Breast epithelium (tissue), 3 donors: ENCODE measurements around the gene GPR39.

Experiments
- POLR2AphosphoS5 ChIP-seq, 3 donors: sonication (generic); formaldehyde crosslinking; IDR thresholded peaks; one replicate each; pipeline ENCODE4 v1.6.1; 2017; ENCODE audit warnings: antibody characterized with exemption in 3 of 3
- TF ChIP-seq, protein P1 (sequence below), 3 donors: fragments of 450-650 bp; IDR thresholded peaks; one replicate each; pipeline ENCODE4 v1.5.1; 2016 to 2017; ENCODE audit warnings: antibody characterized with exemption in 3 of 3, mild to moderate bottlenecking in 3 of 3, moderate library complexity in 3 of 3

GRCh38 chr2:132568656-132569055, 152.1 kb downstream of the GPR39 start:
- TF ChIP-seq, protein P1, sequence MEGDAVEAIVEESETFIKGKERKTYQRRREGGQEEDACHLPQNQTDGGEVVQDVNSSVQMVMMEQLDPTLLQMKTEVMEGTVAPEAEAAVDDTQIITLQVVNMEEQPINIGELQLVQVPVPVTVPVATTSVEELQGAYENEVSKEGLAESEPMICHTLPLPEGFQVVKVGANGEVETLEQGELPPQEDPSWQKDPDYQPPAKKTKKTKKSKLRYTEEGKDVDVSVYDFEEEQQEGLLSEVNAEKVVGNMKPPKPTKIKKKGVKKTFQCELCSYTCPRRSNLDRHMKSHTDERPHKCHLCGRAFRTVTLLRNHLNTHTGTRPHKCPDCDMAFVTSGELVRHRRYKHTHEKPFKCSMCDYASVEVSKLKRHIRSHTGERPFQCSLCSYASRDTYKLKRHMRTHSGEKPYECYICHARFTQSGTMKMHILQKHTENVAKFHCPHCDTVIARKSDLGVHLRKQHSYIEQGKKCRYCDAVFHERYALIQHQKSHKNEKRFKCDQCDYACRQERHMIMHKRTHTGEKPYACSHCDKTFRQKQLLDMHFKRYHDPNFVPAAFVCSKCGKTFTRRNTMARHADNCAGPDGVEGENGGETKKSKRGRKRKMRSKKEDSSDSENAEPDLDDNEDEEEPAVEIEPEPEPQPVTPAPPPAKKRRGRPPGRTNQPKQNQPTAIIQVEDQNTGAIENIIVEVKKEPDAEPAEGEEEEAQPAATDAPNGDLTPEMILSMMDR (IDR thresholded peaks at IDR 0.05) = no peak
- no peak for TF ChIP-seq POLR2AphosphoS5 (IDR thresholded peaks at IDR 0.05)
